Activated CD4-positive, alpha-beta T cell treated with anti-CD3 and anti-CD28 coated beads, Interleukin-2, amount 50 U/mL, for 1 hour (primary cell): ENCODE data around the gene TRAPPC1.

Experiments
- DNase-seq: peaks from one replicate; pipeline ENCODE4 v3.0.0-alpha.2; 2020

Gene TRAPPC1

GRCh38 chr17:7940034-7940433 lies 8.3 kb upstream of the TRAPPC1 start:
- no peak for DNase-seq

GRCh38 chr17:7935859-7936258 lies 4.1 kb upstream of the TRAPPC1 start:
- DNase-seq = no peak

GRCh38 chr17:7932949-7933348 lies 1.2 kb upstream of the TRAPPC1 start:
- no peak for DNase-seq

- no peak for DNase-seq
Measured at GRCh38 chr17:7932483-7932891, 741 bp upstream of the TRAPPC1 start.

- no peak for DNase-seq
Measured at GRCh38 chr17:7930841-7931631, 710 bp downstream of the TRAPPC1 start.

GRCh38 chr17:7929158-7930023 lies 2.4 kb downstream of the TRAPPC1 start, which contains the start of gene KCNAB3:
KCNAB3 (minus strand) TSS chr17:7929856; CDS start chr17:7929435, 421 bp downstream.
- peak; percentile 55 for DNase-seq

GRCh38 chr17:7927596-7927995 lies 4.2 kb downstream of the TRAPPC1 start:
- no peak for DNase-seq

- peak; percentile 83 for DNase-seq
Measured at GRCh38 chr17:7922845-7923628, 8.7 kb downstream of the TRAPPC1 start.

- no peak for DNase-seq
Measured at GRCh38 chr17:7922269-7922844, 9.4 kb downstream of the TRAPPC1 start.

- no peak for DNase-seq
Measured at GRCh38 chr17:7916808-7917207, 14.9 kb downstream of the TRAPPC1 start.

GRCh38 chr17:7916385-7916682 lies 15.4 kb downstream of the TRAPPC1 start:
- DNase-seq = no peak

- peak; percentile 71 for DNase-seq
Measured at GRCh38 chr17:7915611-7916384, 15.9 kb downstream of the TRAPPC1 start, which contains the start of gene RNF227. RNF227 (minus strand) TSS chr17:7916289; CDS start chr17:7916195, 94 bp downstream.

GRCh38 chr17:7915179-7915610 lies 16.6 kb downstream of the TRAPPC1 start:
- DNase-seq = no peak

GRCh38 chr17:7912927-7913524 lies 18.7 kb downstream of the TRAPPC1 start:
- no peak for DNase-seq

- DNase-seq = no peak
Measured at GRCh38 chr17:7911116-7911515, 20.6 kb downstream of the TRAPPC1 start.

- no peak for DNase-seq
Measured at GRCh38 chr17:7910711-7911110, 21.0 kb downstream of the TRAPPC1 start.

GRCh38 chr17:7910281-7910680 lies 21.5 kb downstream of the TRAPPC1 start:
- no peak for DNase-seq

- DNase-seq = no peak
Measured at GRCh38 chr17:7909089-7909488, 22.7 kb downstream of the TRAPPC1 start.

GRCh38 chr17:7903154-7904103 lies 28.3 kb downstream of the TRAPPC1 start:
- no peak for DNase-seq

- DNase-seq = no peak
Measured at GRCh38 chr17:7897773-7898172, 34.0 kb downstream of the TRAPPC1 start.
